ENCODE results near the gene PUS3.

DNA sequence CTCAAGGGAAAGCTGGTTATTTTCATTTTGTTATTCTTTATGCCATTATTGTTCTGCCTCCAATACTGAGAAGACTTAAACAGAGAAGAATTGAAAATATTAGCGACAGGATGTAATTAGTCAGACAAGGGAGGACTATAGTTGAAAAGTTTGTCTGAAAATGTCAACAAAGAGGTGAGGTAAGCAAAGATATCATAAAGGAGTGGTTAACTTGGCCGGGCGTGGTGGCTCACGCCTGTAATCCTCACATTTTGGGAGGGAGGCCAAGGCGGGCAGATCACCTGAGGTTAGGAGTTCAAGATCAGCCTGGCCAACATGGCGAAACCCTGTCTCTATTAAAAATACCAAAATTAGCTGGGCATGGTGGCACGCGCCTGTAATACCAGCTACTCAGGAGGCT, 19.6 kb downstream of the PUS3 start:
- TF ChIP-seq, protein P1, sequence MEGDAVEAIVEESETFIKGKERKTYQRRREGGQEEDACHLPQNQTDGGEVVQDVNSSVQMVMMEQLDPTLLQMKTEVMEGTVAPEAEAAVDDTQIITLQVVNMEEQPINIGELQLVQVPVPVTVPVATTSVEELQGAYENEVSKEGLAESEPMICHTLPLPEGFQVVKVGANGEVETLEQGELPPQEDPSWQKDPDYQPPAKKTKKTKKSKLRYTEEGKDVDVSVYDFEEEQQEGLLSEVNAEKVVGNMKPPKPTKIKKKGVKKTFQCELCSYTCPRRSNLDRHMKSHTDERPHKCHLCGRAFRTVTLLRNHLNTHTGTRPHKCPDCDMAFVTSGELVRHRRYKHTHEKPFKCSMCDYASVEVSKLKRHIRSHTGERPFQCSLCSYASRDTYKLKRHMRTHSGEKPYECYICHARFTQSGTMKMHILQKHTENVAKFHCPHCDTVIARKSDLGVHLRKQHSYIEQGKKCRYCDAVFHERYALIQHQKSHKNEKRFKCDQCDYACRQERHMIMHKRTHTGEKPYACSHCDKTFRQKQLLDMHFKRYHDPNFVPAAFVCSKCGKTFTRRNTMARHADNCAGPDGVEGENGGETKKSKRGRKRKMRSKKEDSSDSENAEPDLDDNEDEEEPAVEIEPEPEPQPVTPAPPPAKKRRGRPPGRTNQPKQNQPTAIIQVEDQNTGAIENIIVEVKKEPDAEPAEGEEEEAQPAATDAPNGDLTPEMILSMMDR (IDR thresholded peaks at IDR 0.05): no peak
- TF ChIP-seq POLR2A (IDR thresholded peaks at IDR 0.05): no peak
